Astrocyte (in vitro differentiated cells and primary cell): ENCODE data around the gene SLC45A3. TPM values are rescaled to one million over a fixed set of nuclear protein-coding genes. Genes with fewer than 3 reads are reported as not detected.
"Not testable (repeated sequence)": the region's sequence is repeated elsewhere in the genome, so short reads cannot be mapped to it uniquely, and the experiment has no call there.

Experiments
- DNase-seq: peaks from one replicate; pipeline ENCODE4 v3.0.0-alpha.2; 2010; ENCODE audit warnings: low read depth
- FAIRE-seq: peaks from 2 replicates; lab custom pipeline; 2011; peaks lifted over from hg19 to GRCh38; lab: Jason Lieb, UNC
- H2AFZ ChIP-seq: 2 replicates; pipeline ENCODE4 v1.6.0; 2012; ENCODE audit warnings: low read depth, low read length, inconsistent platforms
- H3K27ac ChIP-seq: 2 replicates; pipeline ENCODE4 v1.5.1; 2011; ENCODE audit warnings: low read depth, low read length, inconsistent platforms
- H3K27me3 ChIP-seq: 2 replicates; pipeline ENCODE4 v1.6.0; 2011; ENCODE audit warnings: low read length, inconsistent platforms; ENCODE audit not compliant: insufficient read depth
- H3K36me3 ChIP-seq: 2 replicates; pipeline ENCODE4 v1.5.1; 2011; ENCODE audit warnings: low read length, inconsistent platforms; ENCODE audit not compliant: insufficient read depth
- H3K4me1 ChIP-seq: 2 replicates; pipeline ENCODE4 v1.5.1; 2011; ENCODE audit warnings: low read length, inconsistent platforms; ENCODE audit not compliant: insufficient read depth
- H3K4me2 ChIP-seq: 2 replicates; pipeline ENCODE4 v1.6.0; 2012; ENCODE audit warnings: low read length, inconsistent platforms
- H3K4me3 ChIP-seq: 2 replicates; pipeline ENCODE4 v1.5.1; 2011; ENCODE audit warnings: low read depth, mild to moderate bottlenecking, low read length, inconsistent platforms; ENCODE audit not compliant: insufficient read depth
- H3K79me2 ChIP-seq: 2 replicates; pipeline ENCODE4 v1.6.0; 2012; ENCODE audit warnings: mild to moderate bottlenecking, low read length, inconsistent platforms; ENCODE audit not compliant: insufficient read depth
- H3K9ac ChIP-seq: 2 replicates; pipeline ENCODE4 v1.6.0; 2012; ENCODE audit warnings: mild to moderate bottlenecking, low read length, inconsistent platforms
- H3K9me3 ChIP-seq: 2 replicates; pipeline ENCODE4 v1.5.1; 2012; ENCODE audit warnings: low read depth, mild to moderate bottlenecking, low read length, inconsistent platforms; ENCODE audit not compliant: insufficient read depth
- H4K20me1 ChIP-seq: 2 replicates; pipeline ENCODE4 v1.6.0; 2012; ENCODE audit warnings: low read length, inconsistent platforms; ENCODE audit not compliant: insufficient read depth
- H3K27ac Mint-ChIP-seq: one replicate; pipeline ENCODE4 v1.8.0; 2021; ENCODE audit warnings: mild to moderate bottlenecking, mixed read lengths; ENCODE audit not compliant: unreplicated experiment
- H3K27me3 Mint-ChIP-seq: one replicate; pipeline ENCODE4 v1.8.0; 2021; ENCODE audit warnings: low read depth, mixed read lengths; ENCODE audit not compliant: unreplicated experiment
- H3K36me3 Mint-ChIP-seq: one replicate; pipeline ENCODE4 v1.8.0; 2021; ENCODE audit warnings: low read depth, mixed read lengths; ENCODE audit not compliant: unreplicated experiment
- H3K4me1 Mint-ChIP-seq: one replicate; pipeline ENCODE4 v1.8.0; 2021; ENCODE audit warnings: low read depth, mixed read lengths; ENCODE audit not compliant: unreplicated experiment
- H3K4me3 Mint-ChIP-seq: one replicate; pipeline ENCODE4 v1.8.0; 2021; ENCODE audit warnings: mild to moderate bottlenecking, moderate library complexity, mixed read lengths; ENCODE audit not compliant: unreplicated experiment
- H3K9me3 Mint-ChIP-seq: one replicate; pipeline ENCODE4 v1.8.0; 2021; ENCODE audit warnings: mild to moderate bottlenecking, mixed read lengths; ENCODE audit not compliant: unreplicated experiment
- CTCF ChIP-seq: IDR thresholded peaks from 2 replicates; pipeline ENCODE4 v1.5.1; 2011; ENCODE audit warnings: low read depth, mild to moderate bottlenecking, inconsistent platforms, low read length, moderate library complexity; ENCODE audit not compliant: insufficient read depth
- EZH2 ChIP-seq: IDR thresholded peaks from 2 replicates; pipeline ENCODE4 v1.6.1; 2012; ENCODE audit warnings: mild to moderate bottlenecking, low read length, inconsistent platforms; ENCODE audit not compliant: insufficient read depth
- total RNA-seq: library from RNA; stranded (reverse); gene quantifications from 2 replicates; pipeline ENCODE4 v1.2.1, GENCODE V29; 2021

SLC45A3 gene
- total RNA-seq, 1 donor from 2014 or later: 7.1 TPM

GRCh38 chr1:205637854-205638468 is 42.3 kb downstream of the SLC45A3 start:
- peaks cover 2% of the 10 kb centered on the region for H3K36me3 Mint-ChIP-seq
- Histone ChIP-seq H3K36me3 (no peaks in the 10 kb centered on the region), H3K27ac (no peak overlapping the region), H3K79me2 (no peaks in the 10 kb centered on the region), H2AFZ (no peak overlapping the region), H3K27me3 (no peaks in the 10 kb centered on the region), H4K20me1 (no peaks in the 10 kb centered on the region), H3K9ac (no peak overlapping the region), H3K4me2 (no peak overlapping the region), H3K4me3 (no peak overlapping the region), H3K9me3 (no peaks in the 10 kb centered on the region), H3K4me1 (no peaks in the 10 kb centered on the region)
- H3K27ac Mint-ChIP-seq: no peak overlapping the region
- peaks cover 15% of the 10 kb centered on the region for H3K27me3 Mint-ChIP-seq
- DNase-seq (no peak), FAIRE-seq (no peak)
- peaks cover 5% of the 10 kb centered on the region for H3K4me1 Mint-ChIP-seq
- no peak for TF ChIP-seq EZH2
- TF ChIP-seq CTCF: no peak
- H3K4me3 Mint-ChIP-seq: no peak overlapping the region
- peaks cover 2% of the 10 kb centered on the region for H3K9me3 Mint-ChIP-seq

GRCh38 chr1:205636732-205637131 is 43.6 kb downstream of the SLC45A3 start:
- Histone ChIP-seq H3K4me2 (no peak overlapping the region), H3K36me3 (no peaks in the 10 kb centered on the region), H3K27ac (no peak overlapping the region), H3K9ac (no peak overlapping the region), H3K79me2 (no peaks in the 10 kb centered on the region), H2AFZ (peak overlapping the region; percentile 11), H3K27me3 (no peaks in the 10 kb centered on the region), H3K4me3 (no peak overlapping the region), H4K20me1 (no peaks in the 10 kb centered on the region), H3K9me3 (no peaks in the 10 kb centered on the region), H3K4me1 (no peaks in the 10 kb centered on the region)
- Mint-ChIP-seq H3K36me3 (peaks cover 2% of the 10 kb centered on the region), H3K27me3 (peaks cover 15% of the 10 kb centered on the region), H3K9me3 (peaks cover 2% of the 10 kb centered on the region), H3K27ac (no peak overlapping the region), H3K4me3 (no peak overlapping the region), H3K4me1 (peaks cover 5% of the 10 kb centered on the region)
- peak; percentile 5 for DNase-seq
- no peak for FAIRE-seq
- TF ChIP-seq EZH2 (no peak), CTCF (no peak)

GRCh38 chr1:205636138-205636530 is 44.2 kb downstream of the SLC45A3 start:
- not testable (repeated sequence) for H3K36me3 ChIP-seq, H3K4me1 Mint-ChIP-seq, H3K4me1 ChIP-seq, H3K9me3 ChIP-seq, DNase-seq, H3K4me2 ChIP-seq, H3K9me3 Mint-ChIP-seq, FAIRE-seq, H3K9ac ChIP-seq, H3K4me3 ChIP-seq, H4K20me1 ChIP-seq, H3K27ac Mint-ChIP-seq, H3K36me3 Mint-ChIP-seq, H3K79me2 ChIP-seq, H3K27ac ChIP-seq, H3K27me3 ChIP-seq, H2AFZ ChIP-seq, H3K4me3 Mint-ChIP-seq
- H3K27me3 Mint-ChIP-seq: peaks cover 15% of the 10 kb centered on the region
